IMR-90 (cell line): ENCODE results near the gene SLC9A9. TPM values are rescaled to one million over a fixed set of nuclear protein-coding genes. Genes with fewer than 3 reads are reported as not detected.

Experiments
- ATAC-seq: fragments of 200-7000 bp; cut with Tn5 transposase; 2 replicates; pipeline ENCODE4 v1.9.1; 2020; ENCODE audit warnings: low read depth, mild to moderate bottlenecking, moderate library complexity
- BruUV-seq: library from RNA; stranded (reverse); fragments of 400-500 nt; replicated peaks from 2 replicates; lab custom pipeline; 2021; lab: Mats Ljungman, UMichigan
- CTCF ChIA-PET: fragments of 300-600 bp; formaldehyde crosslinking; extraction: SDS; loops from one replicate; lab custom pipeline; 2021; ENCODE audit warnings: antibody characterized with exemption; lab: Yijun Ruan, JAX
- POLR2A ChIA-PET: fragments of 300-600 bp; sonication (Branson Sonifier 250); formaldehyde crosslinking; loops from one replicate; lab custom pipeline; 2022; ENCODE audit warnings: antibody characterized with exemption; ENCODE audit not compliant: unreplicated experiment; lab: Charles Lee
- DNase-seq: peaks from one replicate; pipeline ENCODE4 v3.0.0; 2013
- H2AFZ ChIP-seq: replicated peaks from 2 replicates; pipeline ENCODE3; 2013; ENCODE audit warnings: low read length, mild to moderate bottlenecking; ENCODE audit not compliant: poor library complexity
- H2AK5ac ChIP-seq: 2 replicates; pipeline ENCODE4 v1.6.1; 2013; ENCODE audit warnings: low read depth, low read length, inconsistent platforms
- H2AK9ac ChIP-seq: replicated peaks from 2 replicates; pipeline ENCODE3; 2013; ENCODE audit warnings: mild to moderate bottlenecking, low read depth, low read length, moderate library complexity; ENCODE audit not compliant: poor library complexity
- H2BK120ac ChIP-seq: 2 replicates; pipeline ENCODE4 v1.6.1; 2013; ENCODE audit warnings: low read depth, low read length, inconsistent platforms
- H2BK15ac ChIP-seq: 3 replicates; pipeline ENCODE4 v1.6.1; 2013; ENCODE audit warnings: low read depth, low read length, inconsistent platforms
- H2BK20ac ChIP-seq: 2 replicates; pipeline ENCODE4 v1.6.1; 2013; ENCODE audit warnings: low read depth, mild to moderate bottlenecking, inconsistent platforms, low read length, moderate library complexity
- H2BK5ac ChIP-seq: 2 replicates; pipeline ENCODE4 v1.6.1; 2013; ENCODE audit warnings: mild to moderate bottlenecking, low read depth, low read length, inconsistent platforms; ENCODE audit not compliant: poor library complexity, severe bottlenecking
- H3K14ac ChIP-seq: replicated peaks from 2 replicates; pipeline ENCODE4 v1.6.1; 2013; ENCODE audit warnings: low read depth, low read length, inconsistent platforms
- H3K18ac ChIP-seq: 2 replicates; pipeline ENCODE4 v1.6.1; 2013; ENCODE audit warnings: low read depth, low read length, control low read depth
- H3K23ac ChIP-seq: 2 replicates; pipeline ENCODE4 v1.6.1; 2013; ENCODE audit warnings: low read depth, low read length, inconsistent platforms
- H3K27ac ChIP-seq: 2 replicates; pipeline ENCODE4 v1.5.1; 2013; ENCODE audit warnings: mild to moderate bottlenecking, control low read depth, low read length; ENCODE audit not compliant: insufficient read depth
- H3K27me3 ChIP-seq: 2 replicates; pipeline ENCODE4 v1.6.1; 2013; ENCODE audit warnings: low read length; ENCODE audit not compliant: control insufficient read depth, insufficient read depth
- H3K36me3 ChIP-seq: 2 replicates; pipeline ENCODE4 v1.6.1; 2013; ENCODE audit warnings: low read length, mixed read lengths; ENCODE audit not compliant: control insufficient read depth, insufficient read depth
- H3K4ac ChIP-seq: 2 replicates; pipeline ENCODE4 v1.6.1; 2013; ENCODE audit warnings: low read depth, low read length, inconsistent platforms
- H3K4me1 ChIP-seq: 2 replicates; pipeline ENCODE4 v1.6.1; 2013; ENCODE audit warnings: low read length, mixed read lengths; ENCODE audit not compliant: control insufficient read depth, insufficient read depth
- H3K4me2 ChIP-seq: 2 replicates; pipeline ENCODE4 v1.6.1; 2013; ENCODE audit warnings: low read depth, mild to moderate bottlenecking, control low read depth, low read length, moderate library complexity
- H3K4me3 ChIP-seq: 2 replicates; pipeline ENCODE4 v1.5.1; 2013; ENCODE audit warnings: low read depth, mild to moderate bottlenecking, control low read depth, low read length, moderate library complexity; ENCODE audit not compliant: insufficient read depth
- H3K56ac ChIP-seq: 2 replicates; pipeline ENCODE4 v1.6.1; 2013; ENCODE audit warnings: low read length, inconsistent platforms; ENCODE audit not compliant: insufficient read depth; ENCODE audit errors: extremely low read depth
- H3K79me1 ChIP-seq, 2 experiments: 2 replicates each; pipeline ENCODE4 v1.6.1; 2013; ENCODE audit warnings: low read length in 2 of 2, inconsistent platforms in 1 of 2, low read depth in 1 of 2
- H3K9ac ChIP-seq: 2 replicates; pipeline ENCODE4 v1.6.1; 2013; ENCODE audit warnings: low read depth, low read length, control low read depth
- H3K9me1 ChIP-seq: 2 replicates; pipeline ENCODE4 v1.6.1; 2013; ENCODE audit warnings: low read length, inconsistent platforms; ENCODE audit not compliant: insufficient read depth
- H3K9me3 ChIP-seq: 2 replicates; pipeline ENCODE4 v1.6.1; 2013; ENCODE audit warnings: low read length; ENCODE audit not compliant: control insufficient read depth, insufficient read depth
- H4K20me1 ChIP-seq: 2 replicates; pipeline ENCODE4 v1.6.1; 2013; ENCODE audit warnings: low read length, inconsistent platforms; ENCODE audit not compliant: insufficient read depth
- H4K5ac ChIP-seq: 2 replicates; pipeline ENCODE4 v1.6.1; 2013; ENCODE audit warnings: mild to moderate bottlenecking, low read depth, low read length, control low read depth
- H4K8ac ChIP-seq, 2 experiments: 2 replicates each; pipeline ENCODE4 v1.6.1; 2013; ENCODE audit warnings: low read depth in 2 of 2, low read length in 2 of 2, control low read depth in 1 of 2, inconsistent platforms in 1 of 2
- H4K91ac ChIP-seq: 2 replicates; pipeline ENCODE4 v1.6.1; 2013; ENCODE audit warnings: low read depth, low read length, inconsistent platforms; ENCODE audit not compliant: insufficient read depth
- BHLHE40 ChIP-seq: fragments of 150-350 bp; IDR thresholded peaks from 2 replicates; pipeline ENCODE4 v1.6.1; 2016; ENCODE audit warnings: mild to moderate bottlenecking, low read depth, low read length
- CEBPB ChIP-seq: IDR thresholded peaks from 2 replicates; pipeline ENCODE4 v1.6.1; 2012; ENCODE audit warnings: low read depth, low read length, improper control_type of control experiment
- CHD1 ChIP-seq: IDR thresholded peaks from 2 replicates; pipeline ENCODE4 v1.6.1; 2012; ENCODE audit warnings: low read depth, low read length, improper control_type of control experiment
- FOS ChIP-seq: fragments of 150-350 bp; IDR thresholded peaks from 2 replicates; pipeline ENCODE4 v1.6.1; 2016; ENCODE audit warnings: low read depth, low read length
- MAFK ChIP-seq: IDR thresholded peaks from 2 replicates; pipeline ENCODE4 v1.6.1; 2012; ENCODE audit warnings: low read depth, low read length, improper control_type of control experiment
- MAZ ChIP-seq: IDR thresholded peaks from 2 replicates; pipeline ENCODE4 v1.6.1; 2012; ENCODE audit warnings: low read depth, mild to moderate bottlenecking, low read length, improper control_type of control experiment, moderate library complexity, borderline replicate concordance
- MXI1 ChIP-seq: IDR thresholded peaks from 2 replicates; pipeline ENCODE4 v1.6.1; 2012; ENCODE audit warnings: low read depth, mild to moderate bottlenecking, low read length, moderate library complexity, borderline replicate concordance
- NFE2L2 ChIP-seq: fragments of 150-350 bp; IDR thresholded peaks from 2 replicates; pipeline ENCODE4 v1.6.1; 2016; ENCODE audit warnings: low read depth, mild to moderate bottlenecking, low read length
- POLR2A ChIP-seq: IDR thresholded peaks from 2 replicates; pipeline ENCODE4 v1.6.1; 2012; ENCODE audit warnings: mild to moderate bottlenecking, low read depth, low read length
- RAD21 ChIP-seq: IDR thresholded peaks from 2 replicates; pipeline ENCODE4 v1.6.1; 2012; ENCODE audit warnings: low read length, improper control_type of control experiment
- RCOR1 ChIP-seq: IDR thresholded peaks from 2 replicates; pipeline ENCODE4 v1.6.1; 2012; ENCODE audit warnings: mild to moderate bottlenecking, low read length, improper control_type of control experiment; ENCODE audit not compliant: insufficient replicate concordance
- RFX5 ChIP-seq: IDR thresholded peaks from 2 replicates; pipeline ENCODE4 v1.8.0; 2012; ENCODE audit warnings: low read depth, mild to moderate bottlenecking, low read length, moderate library complexity
- SMC3 ChIP-seq: fragments of 150-350 bp; IDR thresholded peaks from 2 replicates; pipeline ENCODE4 v1.6.1; 2016; ENCODE audit warnings: low read depth, mild to moderate bottlenecking, antibody characterized with exemption, low read length, moderate library complexity
- WGBS, 2 experiments: methylation state at CpG; one replicate each; pipeline versions ENCODE4 v1.1.5 to v1.1.7; 2013; ENCODE audit warnings: missing lambda C conversion rate in 2 of 2; ENCODE audit not compliant: insufficient read length in 1 of 2; ENCODE audit errors: extremely low coverage in 2 of 2; 5-methylcytosine and 5-hydroxymethylcytosine counted together
- dilution Hi-C: fragments of 300-500 bp; cut with HindIII; formaldehyde crosslinking; loops from one replicate; pipeline ENCODE4 v1.14.3; 2018; ENCODE audit warnings: low sequenced_read_pairs; ENCODE audit not compliant: unreplicated experiment
- in situ Hi-C: fragments of 300-500 bp; cut with MboI; formaldehyde crosslinking; loops from 3 replicates; pipeline ENCODE4 v1.14.3; 2019; ENCODE audit warnings: low sequenced_read_pairs, inconsistent platforms, mixed read lengths
- intact Hi-C: fragments of 100-400 bp; cut with micrococcal nuclease; formaldehyde crosslinking; loops from 2 replicates; pipeline ENCODE4 v1.10.0; 2022
- polyA plus RNA-seq, 3 experiments: library from polyadenylated mRNA; depleted of rRNA; stranded (reverse); fragments of >200 nt; gene quantifications; 2 replicates each; pipeline ENCODE4 v1.2.3, GENCODE V29; 2012; ENCODE audit warnings: low replicate concordance in 1 of 3
- total RNA-seq: library from RNA; depleted of rRNA; stranded (reverse); fragments of >200 nt; gene quantifications from 2 replicates; pipeline ENCODE4 v1.2.3, GENCODE V29; 2012
- TF ChIP-seq, protein P1 (sequence below): fragments of 150-350 bp; IDR thresholded peaks from 2 replicates; pipeline ENCODE4 v1.6.1; 2017; ENCODE audit warnings: mild to moderate bottlenecking, antibody characterized with exemption, low read length, low read depth
- TF ChIP-seq, protein P2 (sequence below): fragments of 150-350 bp; IDR thresholded peaks from 2 replicates; pipeline ENCODE4 v1.6.1; 2016; ENCODE audit warnings: low read depth, mild to moderate bottlenecking, low read length, moderate library complexity, borderline replicate concordance
- TF ChIP-seq, protein P3 (sequence below): conservative IDR thresholded peaks from 2 replicates; pipeline ENCODE4 v1.5.1; 2012; ENCODE audit warnings: mild to moderate bottlenecking, low read depth, low read length, improper control_type of control experiment

SLC9A9 gene
- total and polyA plus RNA-seq, 2 of the 4 experiments (the other 2 are of a cell fraction), result 1.4 to 2.3 TPM

DNA sequence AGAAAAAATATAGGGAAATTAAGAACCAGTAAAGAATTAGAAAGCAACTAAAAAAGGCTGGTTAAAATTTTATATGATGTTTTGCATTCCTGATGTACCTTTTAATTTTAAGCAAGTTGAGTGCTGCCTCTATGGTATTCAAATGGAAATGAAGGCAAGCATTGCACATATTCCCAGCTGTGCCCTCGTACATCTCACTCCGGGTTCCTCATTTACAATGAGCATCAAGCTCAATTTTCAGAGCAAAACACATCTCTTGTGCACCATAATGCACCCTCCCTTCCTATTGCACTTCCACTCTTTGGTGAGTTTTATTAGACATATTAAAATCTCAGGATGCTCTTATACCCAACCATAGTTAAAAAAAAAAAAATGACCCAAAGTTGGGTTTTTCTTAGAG lies 460.8 kb downstream of the SLC9A9 start:
- Histone ChIP-seq H3K4me2 (no peak overlapping the region), H2AK9ac (no peak overlapping the region), H4K5ac (no peak overlapping the region), H3K9ac (no peak overlapping the region), H2BK20ac (no peak overlapping the region), H3K4me1 (no peaks in the 10 kb centered on the region), H4K8ac (no peak overlapping the region), H3K56ac (no peak overlapping the region), H2AFZ (no peak overlapping the region), H3K4me3 (no peak overlapping the region), H2BK15ac (no peak overlapping the region), H3K27me3 (no peaks in the 10 kb centered on the region), H3K9me3 (no peaks in the 10 kb centered on the region), H3K23ac (no peak overlapping the region), H2BK120ac (no peak overlapping the region), H3K18ac (no peak overlapping the region), H3K36me3 (no peaks in the 10 kb centered on the region), H3K27ac (no peak overlapping the region), H4K20me1 (no peaks in the 10 kb centered on the region), H4K91ac (no peak overlapping the region), H3K79me1 (no peaks in the 10 kb centered on the region), H2AK5ac (no peak overlapping the region), H3K9me1 (no peaks in the 10 kb centered on the region), H2BK5ac (no peak overlapping the region), H3K4ac (no peak overlapping the region), H3K14ac (no peak overlapping the region)
- WGBS, 2 experiments, result no CpG with 5 or more reads among the region's 2 CpGs
- no peak for TF ChIP-seq SMC3
- TF ChIP-seq RAD21, result no peak
- TF ChIP-seq CHD1, result no peak
- TF ChIP-seq, protein P1, sequence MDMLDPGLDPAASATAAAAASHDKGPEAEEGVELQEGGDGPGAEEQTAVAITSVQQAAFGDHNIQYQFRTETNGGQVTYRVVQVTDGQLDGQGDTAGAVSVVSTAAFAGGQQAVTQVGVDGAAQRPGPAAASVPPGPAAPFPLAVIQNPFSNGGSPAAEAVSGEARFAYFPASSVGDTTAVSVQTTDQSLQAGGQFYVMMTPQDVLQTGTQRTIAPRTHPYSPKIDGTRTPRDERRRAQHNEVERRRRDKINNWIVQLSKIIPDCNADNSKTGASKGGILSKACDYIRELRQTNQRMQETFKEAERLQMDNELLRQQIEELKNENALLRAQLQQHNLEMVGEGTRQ, result no peak
- TF ChIP-seq, protein P2, sequence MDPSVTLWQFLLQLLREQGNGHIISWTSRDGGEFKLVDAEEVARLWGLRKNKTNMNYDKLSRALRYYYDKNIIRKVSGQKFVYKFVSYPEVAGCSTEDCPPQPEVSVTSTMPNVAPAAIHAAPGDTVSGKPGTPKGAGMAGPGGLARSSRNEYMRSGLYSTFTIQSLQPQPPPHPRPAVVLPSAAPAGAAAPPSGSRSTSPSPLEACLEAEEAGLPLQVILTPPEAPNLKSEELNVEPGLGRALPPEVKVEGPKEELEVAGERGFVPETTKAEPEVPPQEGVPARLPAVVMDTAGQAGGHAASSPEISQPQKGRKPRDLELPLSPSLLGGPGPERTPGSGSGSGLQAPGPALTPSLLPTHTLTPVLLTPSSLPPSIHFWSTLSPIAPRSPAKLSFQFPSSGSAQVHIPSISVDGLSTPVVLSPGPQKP, result no peak
- TF ChIP-seq MXI1, result no peak
- no peak for TF ChIP-seq POLR2A
- no peak for TF ChIP-seq RCOR1
- TF ChIP-seq RFX5, result no peak
- TF ChIP-seq NFE2L2, result no peak
- no peak for TF ChIP-seq BHLHE40
- TF ChIP-seq MAZ, result no peak
- TF ChIP-seq, protein P3, sequence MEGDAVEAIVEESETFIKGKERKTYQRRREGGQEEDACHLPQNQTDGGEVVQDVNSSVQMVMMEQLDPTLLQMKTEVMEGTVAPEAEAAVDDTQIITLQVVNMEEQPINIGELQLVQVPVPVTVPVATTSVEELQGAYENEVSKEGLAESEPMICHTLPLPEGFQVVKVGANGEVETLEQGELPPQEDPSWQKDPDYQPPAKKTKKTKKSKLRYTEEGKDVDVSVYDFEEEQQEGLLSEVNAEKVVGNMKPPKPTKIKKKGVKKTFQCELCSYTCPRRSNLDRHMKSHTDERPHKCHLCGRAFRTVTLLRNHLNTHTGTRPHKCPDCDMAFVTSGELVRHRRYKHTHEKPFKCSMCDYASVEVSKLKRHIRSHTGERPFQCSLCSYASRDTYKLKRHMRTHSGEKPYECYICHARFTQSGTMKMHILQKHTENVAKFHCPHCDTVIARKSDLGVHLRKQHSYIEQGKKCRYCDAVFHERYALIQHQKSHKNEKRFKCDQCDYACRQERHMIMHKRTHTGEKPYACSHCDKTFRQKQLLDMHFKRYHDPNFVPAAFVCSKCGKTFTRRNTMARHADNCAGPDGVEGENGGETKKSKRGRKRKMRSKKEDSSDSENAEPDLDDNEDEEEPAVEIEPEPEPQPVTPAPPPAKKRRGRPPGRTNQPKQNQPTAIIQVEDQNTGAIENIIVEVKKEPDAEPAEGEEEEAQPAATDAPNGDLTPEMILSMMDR, result no peak
- TF ChIP-seq CEBPB, result no peak
- no peak for TF ChIP-seq MAFK
- no peak for TF ChIP-seq FOS
- ChIA-PET CTCF (no interaction called here), POLR2A (no interaction called here)
- intact Hi-C loops, result no loop called here
- DNase-seq (no peak), ATAC-seq (no peak)
- in situ Hi-C loops, result no loop called here
- dilution Hi-C loops, result no loop called here
- no TSS peak for BruUV-seq
